HepG2 (cell line): ENCODE results near the gene RNASE11. TPM values are rescaled to one million over a fixed set of nuclear protein-coding genes. Genes with fewer than 3 reads are reported as not detected.

ENCODE experiments used
- ATRX ChIP-seq: sonication (generic); formaldehyde crosslinking; IDR thresholded peaks from 2 replicates; pipeline ENCODE4 v1.4.0; 2020; ENCODE audit warnings: missing genetic modification reagents, borderline replicate concordance
- CEBPZ ChIP-seq: IDR thresholded peaks from 2 replicates; pipeline ENCODE4 v1.6.1; 2012; ENCODE audit warnings: low read length, improper control_type of control experiment
- HMGA1 ChIP-seq: sonication (generic); formaldehyde crosslinking; conservative IDR thresholded peaks from 2 replicates; pipeline ENCODE4 v1.4.0; 2020; ENCODE audit warnings: missing genetic modification reagents
- JDP2 ChIP-seq: sonication (generic); formaldehyde crosslinking; IDR thresholded peaks from 2 replicates; pipeline ENCODE4 v1.8.1; 2022; ENCODE audit warnings: missing genetic modification reagents, borderline replicate concordance
- KIAA2018 ChIP-seq: sonication (generic); formaldehyde crosslinking; IDR thresholded peaks from 2 replicates; pipeline ENCODE4 v1.5.0; 2020; ENCODE audit warnings: mild to moderate bottlenecking, missing genetic modification reagents, borderline replicate concordance
- KLF12 ChIP-seq: sonication (generic); formaldehyde crosslinking; IDR thresholded peaks from 2 replicates; pipeline ENCODE4 v1.4.0; 2020; ENCODE audit warnings: missing genetic modification reagents, borderline replicate concordance
- KMT2B ChIP-seq: IDR thresholded peaks from 2 replicates; pipeline ENCODE4 v1.6.1; 2016; ENCODE audit warnings: missing genetic modification reagents, missing compliant biosample characterization
- MATR3 ChIP-seq: sonication (generic); formaldehyde crosslinking; IDR thresholded peaks from 2 replicates; pipeline ENCODE4 v1.4.0; 2020; ENCODE audit warnings: missing genetic modification reagents
- MTA1 ChIP-seq: sonication (generic); formaldehyde crosslinking; IDR thresholded peaks from 2 replicates; pipeline ENCODE4 v1.4.0; 2020; ENCODE audit warnings: missing genetic modification reagents, mild to moderate bottlenecking, borderline replicate concordance
- NFATC3 ChIP-seq: sonication (generic); formaldehyde crosslinking; IDR thresholded peaks from 2 replicates; pipeline ENCODE4 v1.5.1; 2020; ENCODE audit warnings: mild to moderate bottlenecking, missing genetic modification reagents
- NFE2 ChIP-seq: sonication (generic); formaldehyde crosslinking; IDR thresholded peaks from 2 replicates; pipeline ENCODE4 v1.4.0; 2020; ENCODE audit warnings: missing genetic modification reagents
- PHF20 ChIP-seq: sonication (generic); formaldehyde crosslinking; IDR thresholded peaks from 2 replicates; pipeline ENCODE4 v1.5.0; 2020; ENCODE audit warnings: mild to moderate bottlenecking, missing genetic modification reagents
- SP2 ChIP-seq: sonication (generic); formaldehyde crosslinking; IDR thresholded peaks from 2 replicates; pipeline ENCODE4 v1.5.1; 2020; ENCODE audit warnings: mild to moderate bottlenecking, missing genetic modification reagents
- ZFP36L2 ChIP-seq: sonication (generic); formaldehyde crosslinking; IDR thresholded peaks from 2 replicates; pipeline ENCODE4 v1.4.0; 2020; ENCODE audit warnings: missing genetic modification reagents
- ZNF780A ChIP-seq: sonication (generic); formaldehyde crosslinking; IDR thresholded peaks from 2 replicates; pipeline ENCODE4 v1.8.0; 2022; ENCODE audit warnings: mild to moderate bottlenecking, missing genetic modification reagents, moderate library complexity
- ZNF879 ChIP-seq: sonication (generic); formaldehyde crosslinking; IDR thresholded peaks from 2 replicates; pipeline ENCODE4 v1.8.1; 2023; ENCODE audit warnings: missing genetic modification reagents
- polyA plus RNA-seq, 8 experiments: library from polyadenylated mRNA; depleted of rRNA in 3 of 8; stranded (reverse) in 7 of 8; unstranded in 1 of 8; fragments of >200 nt; fragmentation: Illumina TruSeq in 4 of 8; extraction: Trizol in 4 of 8; gene quantifications; 2 replicates each; pipeline versions ENCODE4 v1.2.1 to v1.2.3, GENCODE V29; 2011 to 2016; ENCODE audit warnings: low read depth in 4 of 8, missing spikeins in 1 of 8, mixed read lengths in 1 of 8; ENCODE audit not compliant: insufficient read depth in 1 of 8
- total RNA-seq, 5 experiments: library from RNA; depleted of rRNA; stranded (reverse); fragments of >200 nt; fragmentation: Illumina TruSeq; extraction: Trizol; gene quantifications; 2 replicates each; pipeline ENCODE4 v1.2.3, GENCODE V29; 2016; ENCODE audit warnings: low read depth in 1 of 5
- TF ChIP-seq, protein P1 (sequence below): IDR thresholded peaks from 2 replicates; pipeline ENCODE4 v1.6.1; 2016; ENCODE audit warnings: missing compliant biosample characterization, missing genetic modification reagents, borderline replicate concordance

RNASE11 gene
- total and polyA plus RNA-seq, 2 of the 13 experiments (the other 11 are each of a cell fraction or from before 2014, with no cell fraction given), result not detected

GRCh38 chr14:20606190-20606901, 18.5 kb upstream of the RNASE11 start (continued):
- TF ChIP-seq CEBPZ, result no peak
- no peak for TF ChIP-seq ZFP36L2
- TF ChIP-seq ZNF780A (CRISPR knock-in tag), result no peak; the same call in 1 of the 2 replicates
- no peak for TF ChIP-seq JDP2 (CRISPR knock-in tag)
- no peak for TF ChIP-seq MATR3
- TF ChIP-seq KIAA2018 (CRISPR knock-in tag), result no peak
- TF ChIP-seq NFE2, result no peak
- TF ChIP-seq NFATC3 (CRISPR knock-in tag), result no peak
- no peak for TF ChIP-seq SP2 (CRISPR knock-in tag)
- TF ChIP-seq PHF20 (CRISPR knock-in tag), result no peak
- TF ChIP-seq ATRX (CRISPR knock-in tag), result no peak
- peak; percentile 92 for TF ChIP-seq MTA1 (CRISPR knock-in tag)
- TF ChIP-seq ZNF879 (CRISPR knock-in tag), result no peak
- TF ChIP-seq HMGA1, result no peak
- peak; percentile 89 for TF ChIP-seq KLF12 (CRISPR knock-in tag)
- no peak; the same call in 1 of the 2 replicates for TF ChIP-seq KMT2B (CRISPR knock-in tag)
- TF ChIP-seq, protein P1, sequence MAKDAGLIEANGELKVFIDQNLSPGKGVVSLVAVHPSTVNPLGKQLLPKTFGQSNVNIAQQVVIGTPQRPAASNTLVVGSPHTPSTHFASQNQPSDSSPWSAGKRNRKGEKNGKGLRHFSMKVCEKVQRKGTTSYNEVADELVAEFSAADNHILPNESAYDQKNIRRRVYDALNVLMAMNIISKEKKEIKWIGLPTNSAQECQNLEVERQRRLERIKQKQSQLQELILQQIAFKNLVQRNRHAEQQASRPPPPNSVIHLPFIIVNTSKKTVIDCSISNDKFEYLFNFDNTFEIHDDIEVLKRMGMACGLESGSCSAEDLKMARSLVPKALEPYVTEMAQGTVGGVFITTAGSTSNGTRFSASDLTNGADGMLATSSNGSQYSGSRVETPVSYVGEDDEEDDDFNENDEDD (CRISPR knock-in tag), result no peak
